ENCODE data around the gene RAB36. TPM values are rescaled to one million over a fixed set of nuclear protein-coding genes. Genes with fewer than 3 reads are reported as not detected.

Gene RAB36
- polyA plus RNA-seq, 1 donor (not counting 4 experiments of a cell fraction or from before 2014, with no cell fraction given) = 1.9 TPM

DNA sequence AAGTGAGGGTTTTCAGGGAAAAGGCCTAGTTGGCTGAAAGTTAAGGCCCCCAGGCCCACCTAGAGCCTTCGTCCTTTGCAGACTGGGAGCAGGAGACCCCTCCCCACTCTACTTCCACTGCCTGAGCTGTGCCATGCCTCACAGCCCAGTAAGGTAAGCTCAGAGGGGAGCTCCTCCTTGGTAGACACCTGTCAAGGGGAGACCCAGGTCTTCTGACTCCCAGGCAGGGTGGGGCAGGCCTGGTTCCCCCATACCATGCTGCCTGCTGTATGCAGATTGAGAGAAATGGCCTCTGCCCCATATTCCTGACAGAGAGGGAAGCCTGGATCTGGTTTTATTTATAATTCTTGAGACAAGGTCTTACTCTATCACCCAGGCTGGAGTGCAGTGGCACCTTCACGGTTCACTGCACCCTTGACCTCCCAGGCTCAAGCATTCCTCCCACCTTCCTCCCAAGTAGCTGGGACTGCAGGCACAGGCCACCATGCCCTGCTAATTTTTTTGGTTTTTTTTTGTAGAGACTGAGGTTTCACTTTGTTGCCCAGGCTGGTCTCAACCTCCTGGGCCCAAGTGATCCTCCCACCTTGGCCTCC, 697 bp downstream of the RAB36 start:
- Histone ChIP-seq H3K79me2 (ENCODE audit: control insufficient read depth, insufficient read depth, low read length) (no peaks in the 10 kb centered on the region), H3K4me1 (ENCODE audit: control insufficient read depth, extremely low read depth, insufficient read depth, low read length) (peaks cover 29% of the 10 kb centered on the region), H3K4me3 (ENCODE audit: control insufficient read depth in 2 of 3, extremely low read depth in 1 of 3, insufficient read depth in 2 of 3, low read depth in 1 of 3, low read length in 3 of 3) (peak overlapping the region; percentile 45 to 76 (median 74)), H3K9me1 (ENCODE audit: control insufficient read depth, extremely low read depth, insufficient read depth, low read length) (no peaks in the 10 kb centered on the region), H3K4me2 (ENCODE audit: control insufficient read depth, extremely low read depth, insufficient read depth, low read depth, low read length) (peak overlapping the region; percentile 85), H3K27ac (ENCODE audit: control insufficient read depth, insufficient read depth, low read length) (peak overlapping the region; percentile 46), H3K9me3 (ENCODE audit: control insufficient read depth, low read depth, low read length) (no peaks in the 10 kb centered on the region), H3K27me3 (ENCODE audit: control insufficient read depth, extremely low read depth, insufficient read depth, low read length) (no peaks in the 10 kb centered on the region), H3K36me3 (ENCODE audit: control insufficient read depth in 2 of 2, extremely low read depth in 1 of 2, insufficient read depth in 2 of 2, low read length in 2 of 2) (peaks cover 0 to 1% of the 10 kb centered on the region in 2 experiments), H4K20me1 (ENCODE audit: control insufficient read depth, extremely low read depth, insufficient read depth, low read length) (peaks cover 3% of the 10 kb centered on the region), H3K9ac (ENCODE audit: control insufficient read depth, extremely low read depth, insufficient read depth, low read length) (peak overlapping the region; percentile 74), H2AFZ (ENCODE audit: control insufficient read depth, low read length) (peak overlapping the region; percentile 87)
- TF ChIP-seq, protein P1, sequence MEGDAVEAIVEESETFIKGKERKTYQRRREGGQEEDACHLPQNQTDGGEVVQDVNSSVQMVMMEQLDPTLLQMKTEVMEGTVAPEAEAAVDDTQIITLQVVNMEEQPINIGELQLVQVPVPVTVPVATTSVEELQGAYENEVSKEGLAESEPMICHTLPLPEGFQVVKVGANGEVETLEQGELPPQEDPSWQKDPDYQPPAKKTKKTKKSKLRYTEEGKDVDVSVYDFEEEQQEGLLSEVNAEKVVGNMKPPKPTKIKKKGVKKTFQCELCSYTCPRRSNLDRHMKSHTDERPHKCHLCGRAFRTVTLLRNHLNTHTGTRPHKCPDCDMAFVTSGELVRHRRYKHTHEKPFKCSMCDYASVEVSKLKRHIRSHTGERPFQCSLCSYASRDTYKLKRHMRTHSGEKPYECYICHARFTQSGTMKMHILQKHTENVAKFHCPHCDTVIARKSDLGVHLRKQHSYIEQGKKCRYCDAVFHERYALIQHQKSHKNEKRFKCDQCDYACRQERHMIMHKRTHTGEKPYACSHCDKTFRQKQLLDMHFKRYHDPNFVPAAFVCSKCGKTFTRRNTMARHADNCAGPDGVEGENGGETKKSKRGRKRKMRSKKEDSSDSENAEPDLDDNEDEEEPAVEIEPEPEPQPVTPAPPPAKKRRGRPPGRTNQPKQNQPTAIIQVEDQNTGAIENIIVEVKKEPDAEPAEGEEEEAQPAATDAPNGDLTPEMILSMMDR (optimal IDR thresholded peaks at IDR 0.05 in 1 of 3, IDR thresholded peaks at IDR 0.05 in 1 of 3, conservative IDR thresholded peaks at IDR 0.05 in 1 of 3; ENCODE audit: extremely low read depth in 1 of 3, insufficient read depth in 2 of 3, low read length in 3 of 3) = no peak
- TF ChIP-seq EZH2 (IDR thresholded peaks at IDR 0.05; ENCODE audit: low read length) = no peak
- no peak for FAIRE-seq
- dilution Hi-C loops (cut with MboI; ENCODE audit: extremely low pct_ligation_motif_present, low sequenced_read_pairs) = no loop called here
- no peak for DNase-seq (ENCODE audit: low read depth, low spot score)

DNA sequence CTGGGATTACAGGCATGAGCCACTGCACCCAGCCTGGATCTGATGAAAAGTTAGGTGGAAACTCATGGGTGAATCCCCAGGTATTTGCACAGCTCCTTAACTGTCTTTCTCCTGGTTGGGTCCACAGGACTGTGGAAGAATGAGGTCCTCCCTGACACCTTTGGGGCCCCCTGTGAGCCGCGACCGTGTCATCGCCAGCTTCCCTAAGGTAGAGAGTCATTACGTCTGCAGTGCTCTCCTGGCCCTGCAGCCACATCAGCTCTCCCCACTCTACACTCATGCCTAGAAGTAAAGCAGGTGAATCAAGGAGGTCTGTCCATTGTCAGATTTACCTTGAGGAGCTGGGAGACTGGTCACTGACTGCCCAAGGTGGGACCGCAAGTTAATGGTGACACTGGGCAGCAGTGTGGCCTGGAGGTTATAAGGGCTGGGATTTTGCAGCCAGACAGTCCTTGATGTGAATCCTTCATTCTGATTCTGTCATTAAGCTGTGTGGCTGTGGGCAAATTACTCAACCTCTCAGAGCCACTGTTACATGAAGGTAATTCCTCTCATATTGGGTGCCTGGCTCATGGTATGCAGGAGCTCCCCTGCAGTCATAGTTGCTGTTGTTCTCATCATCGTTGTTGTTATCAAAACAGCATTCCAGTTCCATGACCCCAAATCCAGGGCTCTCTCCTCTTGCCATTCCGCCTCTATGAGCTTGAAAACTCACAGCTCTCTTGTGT, 1.4 kb downstream of the RAB36 start:
- peaks cover 3% of the 10 kb centered on the region for H4K20me1 ChIP-seq (ENCODE audit: control insufficient read depth, extremely low read depth, insufficient read depth, low read length)
- H3K4me1 ChIP-seq (ENCODE audit: control insufficient read depth, extremely low read depth, insufficient read depth, low read length) = peaks cover 26% of the 10 kb centered on the region
- H2AFZ ChIP-seq (ENCODE audit: control insufficient read depth, low read length) = no peak overlapping the region
- TF ChIP-seq, protein P1 (optimal IDR thresholded peaks at IDR 0.05 in 1 of 3, IDR thresholded peaks at IDR 0.05 in 1 of 3, conservative IDR thresholded peaks at IDR 0.05 in 1 of 3; ENCODE audit: extremely low read depth in 1 of 3, insufficient read depth in 2 of 3, low read length in 3 of 3) = no peak
- TF ChIP-seq EZH2 (IDR thresholded peaks at IDR 0.05; ENCODE audit: low read length) = no peak
- DNase-seq (ENCODE audit: low read depth, low spot score) (no peak), FAIRE-seq (no peak)
- H3K27ac ChIP-seq (ENCODE audit: control insufficient read depth, insufficient read depth, low read length) = no peak overlapping the region
- H3K9me3 ChIP-seq (ENCODE audit: control insufficient read depth, low read depth, low read length) = no peaks in the 10 kb centered on the region
- no peaks in the 10 kb centered on the region for H3K9me1 ChIP-seq (ENCODE audit: control insufficient read depth, extremely low read depth, insufficient read depth, low read length)
- peaks cover 0 to 1% of the 10 kb centered on the region in 2 experiments for H3K36me3 ChIP-seq (ENCODE audit: control insufficient read depth in 2 of 2, extremely low read depth in 1 of 2, insufficient read depth in 2 of 2, low read length in 2 of 2)
- H3K4me3 ChIP-seq (ENCODE audit: control insufficient read depth in 2 of 3, extremely low read depth in 1 of 3, insufficient read depth in 2 of 3, low read depth in 1 of 3, low read length in 3 of 3) = no peak overlapping the region
- dilution Hi-C loops (cut with MboI; ENCODE audit: extremely low pct_ligation_motif_present, low sequenced_read_pairs) = no loop called here
- no peak overlapping the region for H3K4me2 ChIP-seq (ENCODE audit: control insufficient read depth, extremely low read depth, insufficient read depth, low read depth, low read length)
- no peak overlapping the region for H3K9ac ChIP-seq (ENCODE audit: control insufficient read depth, extremely low read depth, insufficient read depth, low read length)
- no peaks in the 10 kb centered on the region for H3K79me2 ChIP-seq (ENCODE audit: control insufficient read depth, insufficient read depth, low read length)
- no peaks in the 10 kb centered on the region for H3K27me3 ChIP-seq (ENCODE audit: control insufficient read depth, extremely low read depth, insufficient read depth, low read length)

Data from keratinocyte (primary cell).